Femur (tissue), 1 donor: ENCODE measurements around the gene GNB3.
A peak's percentile ranks its signal among the peaks of the same experiment; 100 is the strongest.

ENCODE experiments used
- DNase-seq: peaks from one replicate; pipeline ENCODE4 v3.0.0-alpha.2; 2017

Gene GNB3

GRCh38 chr12:6824085-6824775 lies 16.5 kb upstream of the GNB3 start:
- no peak for DNase-seq

GRCh38 chr12:6824901-6825381 lies 15.8 kb upstream of the GNB3 start:
- no peak for DNase-seq

GRCh38 chr12:6825398-6826124 lies 15.2 kb upstream of the GNB3 start:
- peak; percentile 94 for DNase-seq

GRCh38 chr12:6826125-6826733 lies 14.5 kb upstream of the GNB3 start:
- DNase-seq, result no peak

- no peak for DNase-seq
These were observed 13.8 kb upstream of the GNB3 start for GRCh38 chr12:6826734-6827436.

GRCh38 chr12:6827437-6827911 lies 13.3 kb upstream of the GNB3 start:
- peak; percentile 91 for DNase-seq

- peak; percentile 75 for DNase-seq
These were observed 12.5 kb upstream of the GNB3 start, which contains the start of gene P3H3 for GRCh38 chr12:6827982-6828780. Gene P3H3 (plus strand): TSS chr12:6828407. CDS start chr12:6828441, 34 bp downstream.

- peak; percentile 77 for DNase-seq
These were observed 11.8 kb upstream of the GNB3 start for GRCh38 chr12:6828781-6829535.

GRCh38 chr12:6829536-6830220 lies 11.0 kb upstream of the GNB3 start:
- DNase-seq, result no peak

- no peak for DNase-seq
These were observed 10.3 kb upstream of the GNB3 start for GRCh38 chr12:6830286-6830890.

- DNase-seq, result no peak
These were observed 9.7 kb upstream of the GNB3 start for GRCh38 chr12:6830999-6831398.

GRCh38 chr12:6831450-6831995 lies 9.2 kb upstream of the GNB3 start:
- no peak for DNase-seq

- DNase-seq, result no peak
These were observed 8.6 kb upstream of the GNB3 start for GRCh38 chr12:6832125-6832524.

GRCh38 chr12:6833189-6833890 lies 7.4 kb upstream of the GNB3 start:
- DNase-seq, result no peak

- no peak for DNase-seq
These were observed 6.5 kb upstream of the GNB3 start for GRCh38 chr12:6834254-6834653.

GRCh38 chr12:6834873-6835272 lies 5.9 kb upstream of the GNB3 start:
- DNase-seq, result no peak

GRCh38 chr12:6836851-6837250 lies 3.9 kb upstream of the GNB3 start:
- DNase-seq, result no peak

GRCh38 chr12:6837370-6838060 lies 3.2 kb upstream of the GNB3 start:
- DNase-seq, result no peak

GRCh38 chr12:6838854-6839253 lies 1.9 kb upstream of the GNB3 start:
- DNase-seq, result no peak
